GM12801 (cell line): ENCODE data around the gene TMEM176A.

Experiments
- TF ChIP-seq, protein P1 (sequence below): IDR thresholded peaks from one replicate; pipeline ENCODE4 v1.5.1; 2011; ENCODE audit warnings: control low read depth; ENCODE audit not compliant: insufficient read length; ENCODE audit errors: extremely low read depth

The TMEM176A gene

DNA sequence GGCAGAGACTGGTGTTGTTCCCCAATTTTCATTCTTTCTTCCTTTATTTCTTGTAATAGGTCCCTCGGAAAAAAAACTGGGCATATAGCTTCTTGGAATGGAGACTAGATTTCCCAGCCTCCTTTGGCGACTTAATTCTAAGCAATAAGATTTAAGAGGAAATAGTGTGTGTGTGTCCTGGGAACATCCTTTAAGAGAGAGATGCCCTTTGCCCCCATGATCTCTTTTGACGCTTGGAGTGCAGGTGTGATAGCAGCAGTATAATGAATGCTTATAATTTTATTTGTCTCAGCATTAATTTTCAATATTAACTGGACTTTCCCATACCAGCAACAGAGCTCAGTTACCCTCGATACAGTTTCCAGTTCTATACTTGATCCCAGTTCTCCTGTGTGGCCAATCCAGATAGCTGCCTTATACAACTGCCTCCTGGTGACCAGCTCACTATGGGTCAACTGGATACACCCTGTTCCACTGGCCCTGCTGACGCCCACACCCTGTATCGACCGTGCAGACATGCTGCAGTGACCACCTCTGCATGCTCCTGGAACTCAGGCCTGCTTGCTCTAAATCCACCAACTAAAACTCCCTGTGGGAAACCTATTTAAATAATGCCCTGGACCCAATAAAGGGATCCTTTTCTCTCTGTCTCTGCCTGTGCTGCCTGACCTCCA lies 13.9 kb downstream of the TMEM176A start:
- TF ChIP-seq, protein P1, sequence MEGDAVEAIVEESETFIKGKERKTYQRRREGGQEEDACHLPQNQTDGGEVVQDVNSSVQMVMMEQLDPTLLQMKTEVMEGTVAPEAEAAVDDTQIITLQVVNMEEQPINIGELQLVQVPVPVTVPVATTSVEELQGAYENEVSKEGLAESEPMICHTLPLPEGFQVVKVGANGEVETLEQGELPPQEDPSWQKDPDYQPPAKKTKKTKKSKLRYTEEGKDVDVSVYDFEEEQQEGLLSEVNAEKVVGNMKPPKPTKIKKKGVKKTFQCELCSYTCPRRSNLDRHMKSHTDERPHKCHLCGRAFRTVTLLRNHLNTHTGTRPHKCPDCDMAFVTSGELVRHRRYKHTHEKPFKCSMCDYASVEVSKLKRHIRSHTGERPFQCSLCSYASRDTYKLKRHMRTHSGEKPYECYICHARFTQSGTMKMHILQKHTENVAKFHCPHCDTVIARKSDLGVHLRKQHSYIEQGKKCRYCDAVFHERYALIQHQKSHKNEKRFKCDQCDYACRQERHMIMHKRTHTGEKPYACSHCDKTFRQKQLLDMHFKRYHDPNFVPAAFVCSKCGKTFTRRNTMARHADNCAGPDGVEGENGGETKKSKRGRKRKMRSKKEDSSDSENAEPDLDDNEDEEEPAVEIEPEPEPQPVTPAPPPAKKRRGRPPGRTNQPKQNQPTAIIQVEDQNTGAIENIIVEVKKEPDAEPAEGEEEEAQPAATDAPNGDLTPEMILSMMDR: no peak

DNA sequence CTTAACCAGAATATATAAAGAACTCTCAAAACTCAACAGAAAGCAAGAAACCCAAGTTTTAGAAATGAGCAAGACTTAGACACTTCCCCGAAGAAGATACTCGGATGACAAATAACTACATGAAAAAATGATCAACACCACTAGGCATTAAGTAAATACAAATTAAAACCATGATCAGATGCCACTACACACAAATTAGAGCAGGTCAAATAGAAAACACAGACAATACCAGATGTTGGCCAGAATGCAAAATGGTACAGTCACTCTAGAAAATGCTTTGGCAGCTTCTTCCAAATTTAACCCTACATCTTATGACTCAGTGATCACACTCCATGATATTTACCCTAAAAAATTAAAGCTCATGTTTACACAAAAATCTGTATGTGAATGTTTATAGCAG lies 18.4 kb downstream of the TMEM176A start:
- TF ChIP-seq, protein P1: no peak

DNA sequence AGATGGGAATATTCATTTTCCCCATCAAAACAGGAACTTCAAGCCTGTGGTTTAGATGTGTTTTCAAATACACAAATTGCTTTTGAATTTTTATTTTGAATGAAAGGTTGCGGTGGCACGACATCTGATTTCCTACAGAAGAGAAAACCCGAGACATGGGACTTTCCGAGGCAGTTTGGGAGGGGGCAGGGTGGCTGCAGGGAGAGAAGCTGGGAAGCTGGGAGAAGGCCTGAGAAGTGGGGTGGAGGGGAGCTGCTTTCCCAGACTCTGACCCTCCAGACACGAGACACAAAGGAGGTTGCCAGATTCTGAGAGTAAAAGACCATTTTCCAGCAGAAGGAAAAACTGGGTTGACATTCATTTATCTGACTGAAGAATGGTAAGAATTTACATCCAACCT lies 19.6 kb downstream of the TMEM176A start:
- TF ChIP-seq, protein P1: no peak

DNA sequence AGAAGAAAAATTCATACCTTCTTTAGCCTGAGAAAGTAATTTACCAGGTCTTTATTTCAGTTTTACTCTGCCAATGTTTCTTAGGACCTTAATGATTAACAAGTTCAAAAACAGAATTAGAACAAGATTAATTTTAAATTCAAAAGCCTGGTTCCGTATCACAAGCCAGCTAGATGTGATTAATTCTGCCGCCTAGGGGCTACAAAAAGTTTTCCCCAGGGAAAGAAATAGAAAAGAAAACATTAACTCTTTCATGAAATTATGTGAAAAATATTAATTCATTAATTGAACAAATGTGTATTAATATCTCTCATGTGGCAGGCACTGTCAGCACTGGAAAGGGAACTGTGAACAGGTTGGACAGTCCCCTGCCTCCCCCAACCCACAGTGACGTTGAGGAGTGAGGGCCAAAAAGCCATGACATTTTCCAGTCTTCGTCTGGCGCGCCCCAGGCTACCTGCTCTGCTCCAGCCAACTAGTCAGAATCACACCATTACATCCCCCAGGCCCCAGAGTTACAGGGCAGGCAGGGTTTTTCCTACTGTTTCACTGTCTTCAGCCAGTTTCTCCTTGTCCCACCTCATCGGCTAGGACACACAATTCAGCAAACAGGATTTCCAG lies 20.1 kb downstream of the TMEM176A start:
- TF ChIP-seq, protein P1: no peak

DNA sequence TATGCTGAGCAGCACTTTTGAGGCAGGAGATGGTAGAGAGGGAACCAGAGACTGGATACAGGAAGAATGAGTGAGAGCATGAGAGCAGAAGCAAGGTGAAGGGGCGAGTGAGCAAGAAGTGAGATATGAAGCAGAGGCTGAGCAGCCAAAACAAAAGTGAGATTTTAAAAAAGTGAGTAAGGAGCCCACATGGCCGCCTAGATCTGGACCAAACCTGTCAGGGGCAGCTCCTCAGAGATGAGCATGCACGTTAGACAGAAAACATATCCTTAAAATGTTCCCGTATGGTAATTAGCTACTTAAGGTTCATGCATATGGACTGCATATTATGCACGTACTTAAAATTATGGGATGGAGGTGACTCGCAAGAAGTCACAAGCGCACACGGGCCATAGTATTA lies 22.5 kb downstream of the TMEM176A start:
- TF ChIP-seq, protein P1: no peak

DNA sequence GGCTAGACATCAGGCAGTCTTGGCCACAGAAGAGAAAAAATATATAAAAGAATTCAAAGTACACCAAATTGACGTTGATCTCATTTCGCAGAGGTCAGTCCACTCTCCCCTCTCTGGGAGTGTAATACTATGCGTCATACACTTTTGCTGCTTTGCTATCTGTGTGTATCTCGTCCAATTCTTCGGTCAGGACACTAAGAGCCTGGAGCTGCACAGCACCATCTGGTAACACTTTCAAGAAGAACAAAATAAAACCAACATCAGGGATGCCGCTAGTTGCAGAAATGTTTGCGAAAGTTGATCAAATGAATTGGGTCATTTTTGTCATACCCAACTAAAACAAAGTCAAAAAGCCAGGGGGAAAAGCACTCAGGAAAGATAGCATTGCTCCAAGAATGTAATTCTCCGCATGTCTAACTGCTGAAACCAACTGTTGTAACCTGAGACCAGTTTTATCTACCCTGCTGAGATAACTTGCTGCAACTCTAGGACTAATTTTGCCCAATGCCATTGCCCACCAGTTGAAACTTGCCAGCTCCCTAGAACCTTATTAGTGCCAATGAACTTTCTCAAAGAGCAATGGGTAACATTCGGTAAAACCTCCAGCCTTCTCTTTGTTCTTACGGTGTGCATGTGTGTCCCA lies 23.0 kb downstream of the TMEM176A start:
- TF ChIP-seq, protein P1: no peak

DNA sequence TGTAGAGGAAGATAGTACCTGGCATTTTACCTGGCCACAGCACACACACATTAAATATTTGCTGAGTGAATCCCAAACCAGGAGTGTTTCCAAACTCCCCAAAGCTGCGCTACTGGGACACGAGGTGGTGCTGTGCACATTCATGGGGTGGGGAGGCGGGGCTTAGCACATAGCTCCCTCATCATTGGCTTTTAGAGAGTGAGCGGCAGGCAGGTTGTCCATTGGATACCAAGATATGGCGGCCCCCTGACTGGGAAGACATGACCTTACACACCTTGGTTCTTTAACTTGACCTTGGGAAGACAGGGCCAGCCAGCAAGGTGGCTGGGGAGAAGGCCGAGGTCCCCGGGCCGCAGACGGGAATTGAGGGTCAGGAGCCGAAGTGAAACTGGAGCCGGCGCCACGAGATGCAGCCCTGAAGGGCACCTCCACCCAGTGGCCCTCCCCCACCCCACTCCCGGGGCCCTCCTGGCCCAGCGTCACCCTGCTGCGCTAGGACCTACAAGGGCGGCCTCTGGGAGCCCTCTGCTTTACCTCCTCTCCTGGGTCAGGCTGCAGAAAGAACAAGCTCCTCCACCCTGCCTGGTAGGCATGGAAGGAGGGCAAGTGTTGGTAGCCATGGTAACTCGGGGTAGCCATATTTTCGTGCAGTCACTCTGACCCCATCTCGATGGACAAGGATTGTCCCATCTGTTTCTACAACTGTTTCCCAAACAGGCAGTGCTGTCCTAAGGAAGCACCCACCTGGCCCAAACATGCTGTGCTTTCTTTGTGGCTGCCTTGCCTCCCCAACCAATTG lies 24.0 kb downstream of the TMEM176A start:
- TF ChIP-seq, protein P1: no peak
